ENCODE measurements around the gene CEP44.

Gene CEP44

DNA sequence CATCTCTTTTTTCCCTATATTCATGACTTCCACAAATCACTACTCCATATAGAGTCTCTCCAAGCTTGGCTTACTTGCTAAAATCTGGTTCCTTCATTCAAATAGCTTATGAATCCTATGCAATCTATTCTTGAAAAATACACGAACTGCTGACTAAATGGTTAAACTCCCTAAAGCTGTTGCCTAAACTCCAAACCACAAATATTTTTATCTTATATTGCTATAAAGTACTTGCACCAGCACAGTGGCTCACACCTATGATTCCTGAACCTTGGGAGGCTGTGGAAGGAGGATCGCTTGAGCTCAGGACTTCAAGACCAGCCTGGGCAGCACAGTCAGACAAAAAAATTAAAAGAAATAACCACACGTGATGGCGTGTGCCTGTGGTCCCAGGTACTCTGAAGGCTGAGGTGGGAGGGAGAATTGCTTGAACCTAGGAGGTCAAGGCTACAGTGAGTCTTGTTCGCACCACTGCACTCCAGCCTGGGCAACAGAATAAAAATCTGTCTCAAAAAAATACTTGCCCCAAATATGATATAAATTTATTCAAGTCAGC is 2.5 kb upstream of the CEP44 start:
- Histone ChIP-seq H3K36me3 (ENCODE audit: control insufficient read depth in 1 of 2, insufficient read depth in 2 of 2, low read length in 2 of 2) (no peaks in the 10 kb centered on the region), H3K18ac (ENCODE audit: low read length) (no peak overlapping the region), H3K9ac (ENCODE audit: low read length) (no peak overlapping the region), H4K12ac (ENCODE audit: low read depth, low read length) (no peak overlapping the region), H2BK12ac (ENCODE audit: low read length) (no peak overlapping the region), H2AK5ac (ENCODE audit: low read length) (no peak overlapping the region), H2AFZ (ENCODE audit: insufficient read depth, low read length, poor library complexity) (no peak overlapping the region), H3K4ac (ENCODE audit: low read depth, low read length) (no peak overlapping the region), H3K27me3 (ENCODE audit: insufficient read depth, low read length) (no peaks in the 10 kb centered on the region), H3K4me1 (ENCODE audit: control insufficient read depth in 1 of 2, insufficient read depth in 2 of 2, low read length in 2 of 2) (no peaks in the 10 kb centered on the region), H3K79me2 (ENCODE audit: control insufficient read depth, insufficient read depth, low read length, poor library complexity) (peaks cover 6% of the 10 kb centered on the region), H3K14ac (ENCODE audit: low read length) (no peak overlapping the region), H3K79me1 (ENCODE audit: low read length) (peaks cover 9% of the 10 kb centered on the region), H2BK120ac (ENCODE audit: insufficient read depth, low read length, poor library complexity) (no peak overlapping the region), H3K4me2 (ENCODE audit: low read length) (no peak overlapping the region), H3K23ac (ENCODE audit: low read length) (no peak overlapping the region), H3K4me3 (ENCODE audit: low read depth, low read length) (no peak overlapping the region), H3K9me3 (ENCODE audit: insufficient read depth, low read depth, low read length) (no peaks in the 10 kb centered on the region), H4K91ac (ENCODE audit: low read depth, low read length) (no peak overlapping the region), H3K27ac (ENCODE audit: low read depth, low read length) (no peak overlapping the region), H4K8ac (ENCODE audit: low read depth, low read length) (no peak overlapping the region), H2BK5ac (ENCODE audit: low read depth, low read length, poor library complexity) (no peak overlapping the region)
- no CpG with 5 or more reads among the region's 5 CpGs for WGBS (ENCODE audit: extremely low coverage, insufficient coverage, insufficient read length)
- no peak for DNase-seq

GRCh38 chr4:174281901-174282300 is 1.8 kb upstream of the CEP44 start:
- Histone ChIP-seq H2BK120ac (ENCODE audit: insufficient read depth, low read length, poor library complexity) (no peak overlapping the region), H2BK5ac (ENCODE audit: low read depth, low read length, poor library complexity) (no peak overlapping the region), H3K18ac (ENCODE audit: low read length) (no peak overlapping the region), H3K36me3 (ENCODE audit: control insufficient read depth in 1 of 2, insufficient read depth in 2 of 2, low read length in 2 of 2) (no peaks in the 10 kb centered on the region), H4K8ac (ENCODE audit: low read depth, low read length) (no peak overlapping the region), H4K91ac (ENCODE audit: low read depth, low read length) (no peak overlapping the region), H3K23ac (ENCODE audit: low read length) (no peak overlapping the region), H3K9ac (ENCODE audit: low read length) (no peak overlapping the region), H2AK5ac (ENCODE audit: low read length) (no peak overlapping the region), H2BK12ac (ENCODE audit: low read length) (no peak overlapping the region), H3K79me1 (ENCODE audit: low read length) (peaks cover 9% of the 10 kb centered on the region), H3K14ac (ENCODE audit: low read length) (no peak overlapping the region), H2AFZ (ENCODE audit: insufficient read depth, low read length, poor library complexity) (no peak overlapping the region), H3K4me2 (ENCODE audit: low read length) (no peak overlapping the region), H3K4me3 (ENCODE audit: low read depth, low read length) (no peak overlapping the region), H3K27me3 (ENCODE audit: insufficient read depth, low read length) (no peaks in the 10 kb centered on the region), H3K27ac (ENCODE audit: low read depth, low read length) (no peak overlapping the region), H3K79me2 (ENCODE audit: control insufficient read depth, insufficient read depth, low read length, poor library complexity) (peaks cover 6% of the 10 kb centered on the region), H3K9me3 (ENCODE audit: insufficient read depth, low read depth, low read length) (no peaks in the 10 kb centered on the region), H4K12ac (ENCODE audit: low read depth, low read length) (no peak overlapping the region), H3K4me1 (ENCODE audit: control insufficient read depth in 1 of 2, insufficient read depth in 2 of 2, low read length in 2 of 2) (no peaks in the 10 kb centered on the region), H3K4ac (ENCODE audit: low read depth, low read length) (no peak overlapping the region)
- DNase-seq: no peak

DNA sequence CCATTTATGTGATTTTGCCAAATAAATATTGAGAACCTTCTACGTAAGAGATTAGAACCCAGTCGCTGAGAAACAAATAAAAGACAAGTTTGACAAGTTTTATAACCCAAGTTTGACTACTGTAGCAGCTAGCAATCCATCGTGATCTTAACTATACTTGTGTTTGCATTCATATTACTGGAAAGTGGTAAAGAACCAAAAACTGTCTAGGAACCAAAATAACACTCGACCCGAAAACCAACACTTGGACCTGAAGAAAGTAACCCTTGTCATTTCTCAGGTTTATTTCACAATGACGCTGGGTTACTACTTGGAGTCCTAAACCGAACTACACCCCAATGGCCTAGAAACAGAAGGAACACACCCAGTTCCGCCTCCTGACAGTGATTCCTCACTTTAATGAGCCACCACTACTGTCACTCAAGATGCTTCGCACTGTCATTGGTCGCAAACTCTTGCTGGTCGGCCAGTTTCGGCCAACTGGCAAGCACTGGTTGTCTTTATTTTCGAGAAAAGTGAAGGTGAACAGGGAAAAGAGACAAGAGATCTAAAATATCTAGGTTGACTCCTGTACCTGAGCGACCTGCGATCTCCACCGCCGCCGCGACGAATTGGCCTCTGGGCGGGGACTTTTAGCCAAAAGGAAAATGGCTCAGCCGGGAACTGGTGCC is 740 bp upstream of the CEP44 start:
- Histone ChIP-seq H3K4me2 (ENCODE audit: low read length) (peak overlapping the region; percentile 57), H3K14ac (ENCODE audit: low read length) (peak overlapping the region; percentile 89), H4K12ac (ENCODE audit: low read depth, low read length) (peak overlapping the region; percentile 93), H3K4ac (ENCODE audit: low read depth, low read length) (peak overlapping the region; percentile 65), H2BK12ac (ENCODE audit: low read length) (no peak overlapping the region), H3K79me1 (ENCODE audit: low read length) (peaks cover 9% of the 10 kb centered on the region), H2BK120ac (ENCODE audit: insufficient read depth, low read length, poor library complexity) (peak overlapping the region; percentile 92), H4K8ac (ENCODE audit: low read depth, low read length) (peak overlapping the region; percentile 96), H3K9ac (ENCODE audit: low read length) (peak overlapping the region; percentile 59), H3K9me3 (ENCODE audit: insufficient read depth, low read depth, low read length) (no peaks in the 10 kb centered on the region), H3K4me3 (ENCODE audit: low read depth, low read length) (peak overlapping the region; percentile 82), H3K36me3 (ENCODE audit: control insufficient read depth in 1 of 2, insufficient read depth in 2 of 2, low read length in 2 of 2) (no peaks in the 10 kb centered on the region), H3K79me2 (ENCODE audit: control insufficient read depth, insufficient read depth, low read length, poor library complexity) (peaks cover 6% of the 10 kb centered on the region), H2AFZ (ENCODE audit: insufficient read depth, low read length, poor library complexity) (peak overlapping the region; percentile 100), H3K4me1 (ENCODE audit: control insufficient read depth in 1 of 2, insufficient read depth in 2 of 2, low read length in 2 of 2) (no peaks in the 10 kb centered on the region), H3K27me3 (ENCODE audit: insufficient read depth, low read length) (no peaks in the 10 kb centered on the region), H2BK5ac (ENCODE audit: low read depth, low read length, poor library complexity) (peak overlapping the region; percentile 89), H3K18ac (ENCODE audit: low read length) (peak overlapping the region; percentile 79), H2AK5ac (ENCODE audit: low read length) (no peak overlapping the region), H3K27ac (ENCODE audit: low read depth, low read length) (peak overlapping the region; percentile 98), H4K91ac (ENCODE audit: low read depth, low read length) (peak overlapping the region; percentile 97), H3K23ac (ENCODE audit: low read length) (no peak overlapping the region)
- DNase-seq: peak; percentile 88 to 94
- no CpG with 5 or more reads among the region's 22 CpGs for WGBS (ENCODE audit: extremely low coverage, insufficient coverage, insufficient read length)

- H3K36me3 ChIP-seq (ENCODE audit: control insufficient read depth in 1 of 2, insufficient read depth in 2 of 2, low read length in 2 of 2): no peaks in the 10 kb centered on the region
- no peaks in the 10 kb centered on the region for H3K27me3 ChIP-seq (ENCODE audit: insufficient read depth, low read length)
- H3K4me3 ChIP-seq (ENCODE audit: low read depth, low read length): no peak overlapping the region
- H2BK120ac ChIP-seq (ENCODE audit: insufficient read depth, low read length, poor library complexity): no peak overlapping the region
- H3K9ac ChIP-seq (ENCODE audit: low read length): no peak overlapping the region
- no peak overlapping the region for H3K4ac ChIP-seq (ENCODE audit: low read depth, low read length)
- no peak overlapping the region for H2AK5ac ChIP-seq (ENCODE audit: low read length)
- no peak overlapping the region for H3K23ac ChIP-seq (ENCODE audit: low read length)
- H3K9me3 ChIP-seq (ENCODE audit: insufficient read depth, low read depth, low read length): no peaks in the 10 kb centered on the region
- no peak overlapping the region for H2BK12ac ChIP-seq (ENCODE audit: low read length)
- peaks cover 9% of the 10 kb centered on the region for H3K79me1 ChIP-seq (ENCODE audit: low read length)
- H3K14ac ChIP-seq (ENCODE audit: low read length): no peak overlapping the region
- DNase-seq: no peak
- H2AFZ ChIP-seq (ENCODE audit: insufficient read depth, low read length, poor library complexity): no peak overlapping the region
- no peak overlapping the region for H4K91ac ChIP-seq (ENCODE audit: low read depth, low read length)
- H4K8ac ChIP-seq (ENCODE audit: low read depth, low read length): no peak overlapping the region
- no peak overlapping the region for H4K12ac ChIP-seq (ENCODE audit: low read depth, low read length)
- H3K18ac ChIP-seq (ENCODE audit: low read length): no peak overlapping the region
- H3K79me2 ChIP-seq (ENCODE audit: control insufficient read depth, insufficient read depth, low read length, poor library complexity): peaks cover 6% of the 10 kb centered on the region
- H2BK5ac ChIP-seq (ENCODE audit: low read depth, low read length, poor library complexity): no peak overlapping the region
- H3K4me1 ChIP-seq (ENCODE audit: control insufficient read depth in 1 of 2, insufficient read depth in 2 of 2, low read length in 2 of 2): no peaks in the 10 kb centered on the region
- whole genome bisulfite sequencing (ENCODE audit: extremely low coverage, insufficient coverage, insufficient read length): no CpG with 5 or more reads among the region's 6 CpGs
- H3K27ac ChIP-seq (ENCODE audit: low read depth, low read length): peak overlapping the region; percentile 98
- H3K4me2 ChIP-seq (ENCODE audit: low read length): peak overlapping the region; percentile 57
Measured at GRCh38 chr4:174284487-174284886, 776 bp downstream of the CEP44 start.

Data from trophoblast cell (in vitro differentiated cells and primary cell).